ENCODE data around the gene CCRL2. TPM values are rescaled to one million over a fixed set of nuclear protein-coding genes. Genes with fewer than 3 reads are reported as not detected.
"Not testable (repeated sequence)": the region's sequence is repeated elsewhere in the genome, so short reads cannot be mapped to it uniquely, and the experiment has no call there.

The CCRL2 gene
- total and polyA plus RNA-seq, 11 donors = 0.70 to 8.1 (median 1.7) TPM

- ATAC-seq = no peak
Observed at GRCh38 chr3:46423588-46423987, 16.5 kb downstream of the CCRL2 start.

GRCh38 chr3:46426476-46426875 lies 19.4 kb downstream of the CCRL2 start:
- H3K27ac ChIP-seq, H3K9me3 ChIP-seq, H3K27me3 ChIP-seq, ATAC-seq, H3K36me3 ChIP-seq, H3K4me3 ChIP-seq, DNase-seq: not testable (repeated sequence)
- intact Hi-C loops (cut with DNase I) = loop anchor here in 6 of 10 donors (5.0 to 10.0 kb wide), 4 partner anchors 52 to 342 kb away; partner anchors contain the start of gene CCR5 (in 1 of the 6)
- 74 to 76% (median 75%) methylated on average over 4 of the region's 4 CpGs for WGBS, 4 donors
- peaks cover 0 to 14% (median 0%) of the 10 kb centered on the region in 12 donors for H3K4me1 ChIP-seq

More at GRCh38 chr3:46423588-46423987, 16.5 kb downstream of the CCRL2 start:
- H3K9me3 ChIP-seq = no peaks in the 10 kb centered on the region
- H3K4me3 ChIP-seq = no peak overlapping the region
- peaks cover 0 to 14% (median 0%) of the 10 kb centered on the region in 12 donors for H3K4me1 ChIP-seq
- H3K27me3 ChIP-seq = no peaks in the 10 kb centered on the region
- DNase-seq = no peak
- TF ChIP-seq POLR2A (IDR thresholded peaks at IDR 0.05) (no peak), CTCF (IDR thresholded peaks at IDR 0.05) (no peak)
- H3K27ac ChIP-seq = no peak overlapping the region
- intact Hi-C loops (cut with DNase I) = loop anchor here in 5 of 10 donors (10.0 kb wide), 3 partner anchors 49 to 339 kb away; partner anchors contain the start of gene CCR5 (in 1 of the 5)
- WGBS, 4 donors = 69 to 82% (median 72%) methylated on average over 5 of the region's 5 CpGs
- no peaks in the 10 kb centered on the region for H3K36me3 ChIP-seq

DNA sequence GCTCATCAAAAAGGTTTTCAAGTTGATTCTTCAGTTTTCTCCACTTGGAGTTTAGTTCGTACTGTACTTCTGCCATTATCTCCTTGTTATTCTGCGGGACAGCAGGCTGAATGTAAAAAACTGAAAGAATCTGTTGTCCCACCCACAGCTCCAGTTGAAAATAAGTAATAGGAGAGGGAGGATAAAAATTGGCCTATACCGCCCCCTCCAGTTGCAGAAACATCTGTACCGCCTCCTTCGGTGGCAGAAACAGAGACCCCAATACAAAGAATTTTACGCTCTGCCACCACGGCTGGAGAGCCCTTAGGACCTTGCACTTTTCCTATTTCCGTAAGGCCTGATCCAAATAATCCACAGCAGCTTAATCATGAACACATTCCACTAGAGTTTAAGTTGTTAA lies 20.3 kb downstream of the CCRL2 start:
- H3K27me3 ChIP-seq, H3K4me3 ChIP-seq, ATAC-seq, H3K36me3 ChIP-seq, DNase-seq: not testable (repeated sequence)
- Histone ChIP-seq H3K27ac (peak overlapping the region in 5 of 12 donors; percentile 22 to 67 (median 52)), H3K4me1 (peaks cover 0 to 14% (median 0%) of the 10 kb centered on the region in 12 donors), H3K9me3 (peaks cover 0 to 16% (median 4%) of the 10 kb centered on the region in 12 donors)
- WGBS, 4 donors = 42 to 50% (median 42%) methylated on average over 8 of the region's 8 CpGs
- TF ChIP-seq CTCF (IDR thresholded peaks at IDR 0.05) = peak in 7 of 12 donors; percentile 2 to 43 (median 37)
- intact Hi-C loops (cut with DNase I) = loop anchor here in 6 of 10 donors (5.0 to 10.0 kb wide), 4 partner anchors 53 to 343 kb away; partner anchors contain the start of gene CCR5 (in 1 of the 6)

GRCh38 chr3:46427916-46428833 lies 21.1 kb downstream of the CCRL2 start:
- Histone ChIP-seq H3K36me3 (peaks cover 0 to 5% (median 0%) of the 10 kb centered on the region in 9 donors), H3K27me3 (no peaks in the 10 kb centered on the region), H3K27ac (peak overlapping the region in 5 of 12 donors; percentile 22 to 67 (median 52)), H3K9me3 (peaks cover 0 to 20% (median 4%) of the 10 kb centered on the region in 12 donors), H3K4me3 (no peak overlapping the region), H3K4me1 (peaks cover 0 to 14% (median 0%) of the 10 kb centered on the region in 12 donors)
- DNase-seq (peak in 2 of 5 donors; percentile 23 to 47), ATAC-seq (peak; percentile 96 to 99 (median 99))
- TF ChIP-seq POLR2A (IDR thresholded peaks at IDR 0.05) (no peak), CTCF (IDR thresholded peaks at IDR 0.05) (peak in 5 of 12 donors; percentile 10 to 35 (median 11))
- 67 to 75% (median 72%) methylated on average over 10 of the region's 10 CpGs for WGBS, 4 donors
- intact Hi-C loops (cut with DNase I) = loop anchor here in 6 of 10 donors (5.0 to 10.0 kb wide), 4 partner anchors 53 to 343 kb away; partner anchors contain the start of gene CCR5 (in 1 of the 6)

All from heart left ventricle (tissue), 16 donors.